ENCODE data around the gene GNA15.

DNA sequence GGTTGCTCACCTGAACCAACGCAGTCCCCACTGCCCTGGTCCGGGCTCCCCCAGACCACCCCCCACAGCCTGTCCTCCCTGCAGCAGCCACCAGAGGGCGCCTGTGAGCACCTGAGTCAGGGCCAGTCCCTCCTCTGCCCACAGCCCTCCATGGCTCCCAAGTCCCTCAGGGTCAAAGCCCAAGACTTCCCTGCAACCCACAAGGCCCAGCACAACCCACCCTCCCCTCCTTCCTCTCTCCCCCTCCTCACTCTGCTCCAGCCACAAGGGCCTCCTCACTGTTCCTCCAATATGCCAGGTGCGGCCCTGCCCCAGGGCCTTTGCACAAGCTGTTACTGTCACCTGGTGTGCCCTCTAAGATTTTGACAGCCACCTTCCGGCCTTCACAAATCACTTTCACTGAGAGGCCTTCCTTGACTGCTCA lies 10.9 kb downstream of the GNA15 start:
- TF ChIP-seq EP300 (IDR thresholded peaks at IDR 0.05): no peak
- TF ChIP-seq, protein P1, sequence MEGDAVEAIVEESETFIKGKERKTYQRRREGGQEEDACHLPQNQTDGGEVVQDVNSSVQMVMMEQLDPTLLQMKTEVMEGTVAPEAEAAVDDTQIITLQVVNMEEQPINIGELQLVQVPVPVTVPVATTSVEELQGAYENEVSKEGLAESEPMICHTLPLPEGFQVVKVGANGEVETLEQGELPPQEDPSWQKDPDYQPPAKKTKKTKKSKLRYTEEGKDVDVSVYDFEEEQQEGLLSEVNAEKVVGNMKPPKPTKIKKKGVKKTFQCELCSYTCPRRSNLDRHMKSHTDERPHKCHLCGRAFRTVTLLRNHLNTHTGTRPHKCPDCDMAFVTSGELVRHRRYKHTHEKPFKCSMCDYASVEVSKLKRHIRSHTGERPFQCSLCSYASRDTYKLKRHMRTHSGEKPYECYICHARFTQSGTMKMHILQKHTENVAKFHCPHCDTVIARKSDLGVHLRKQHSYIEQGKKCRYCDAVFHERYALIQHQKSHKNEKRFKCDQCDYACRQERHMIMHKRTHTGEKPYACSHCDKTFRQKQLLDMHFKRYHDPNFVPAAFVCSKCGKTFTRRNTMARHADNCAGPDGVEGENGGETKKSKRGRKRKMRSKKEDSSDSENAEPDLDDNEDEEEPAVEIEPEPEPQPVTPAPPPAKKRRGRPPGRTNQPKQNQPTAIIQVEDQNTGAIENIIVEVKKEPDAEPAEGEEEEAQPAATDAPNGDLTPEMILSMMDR (IDR thresholded peaks at IDR 0.05): no peak
